Activated naive CD8-positive, alpha-beta T cell treated with anti-CD3 and anti-CD28 coated beads, Interleukin-2, amount 10 ng/mL, durations not matched to agents 7 days and 5 days (primary cell): ENCODE data around the gene RRAGA. TPM values are rescaled to one million over a fixed set of nuclear protein-coding genes. Genes with fewer than 3 reads are reported as not detected.
"Not testable (repeated sequence)": the region's sequence is repeated elsewhere in the genome, so short reads cannot be mapped to it uniquely, and the experiment has no call there.

Source experiments
- ATAC-seq: fragments of 150-1000 bp; cut with Tn5 transposase; one replicate; pipeline ENCODE4 v1.10.0; 2021; ENCODE audit warnings: low read depth, moderate library complexity
- POLR2A ChIA-PET: fragments of 350-600 bp; sonication (Branson Sonifier 250); formaldehyde crosslinking; loops from one replicate; lab custom pipeline; 2021; ENCODE audit warnings: antibody characterized with exemption; lab: Charles Lee
- DNase-seq: peaks from one replicate; pipeline ENCODE4 v3.0.0; 2021
- H3K27ac Mint-ChIP-seq: one replicate; pipeline ENCODE4 v1.8.0; 2022; ENCODE audit warnings: mild to moderate bottlenecking, mixed read lengths
- H3K27me3 Mint-ChIP-seq: one replicate; pipeline ENCODE4 v1.8.0; 2022; ENCODE audit warnings: mild to moderate bottlenecking, moderate library complexity, mixed read lengths
- H3K36me3 Mint-ChIP-seq: one replicate; pipeline ENCODE4 v1.8.0; 2021; ENCODE audit warnings: mild to moderate bottlenecking, mixed read lengths
- H3K4me1 Mint-ChIP-seq: one replicate; pipeline ENCODE4 v1.8.0; 2021; ENCODE audit warnings: mixed read lengths
- H3K4me3 Mint-ChIP-seq: one replicate; pipeline ENCODE4 v1.8.0; 2022; ENCODE audit warnings: mild to moderate bottlenecking, moderate library complexity, mixed read lengths
- H3K9me3 Mint-ChIP-seq: one replicate; pipeline ENCODE4 v1.8.0; 2021; ENCODE audit warnings: mixed read lengths
- total RNA-seq, 2 experiments: library from RNA; stranded (reverse); gene quantifications; one replicate each; pipeline ENCODE4 v1.2.3, GENCODE V29; 2021

Gene RRAGA
- total RNA-seq, 2 experiments from 2014 or later = 49.4 to 51.8 TPM

DNA sequence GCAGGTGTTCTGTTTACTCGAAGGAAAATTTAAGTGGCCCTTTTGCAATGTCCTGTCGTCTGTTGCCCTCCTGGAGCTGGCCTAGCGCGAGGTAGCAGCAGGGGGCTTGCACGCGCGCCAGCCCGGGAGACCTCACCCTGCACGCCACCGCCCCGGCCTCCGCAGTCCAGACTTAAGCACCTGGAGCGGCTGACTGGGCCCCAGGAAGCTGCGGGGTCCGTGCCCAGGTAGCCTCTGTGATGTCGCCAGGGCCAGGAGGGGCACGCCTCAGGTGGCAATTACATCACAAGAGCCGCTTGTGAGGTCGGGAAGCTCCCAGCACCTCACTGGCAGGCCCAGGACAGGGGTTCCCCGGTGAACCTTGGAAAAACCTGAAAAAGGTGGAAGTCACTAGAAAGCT, 16.2 kb upstream of the RRAGA start, which contains the start of gene SAXO1:
Gene SAXO1, minus strand, starts transcription at position 195 of the 400 bp plus-strand sequence. CDS start 301 bp downstream, outside the sequence.
- Mint-ChIP-seq H3K27me3 (no peaks in the 10 kb centered on the region), H3K27ac (no peak within 1 kb of the TSS), H3K9me3 (no peaks in the 10 kb centered on the region), H3K4me1 (peaks cover 4% of the 10 kb centered on the region), H3K4me3 (no peak within 1 kb of the TSS), H3K36me3 (no peaks in the 10 kb centered on the region)
- ATAC-seq = no peak
- no peak for DNase-seq
- POLR2A ChIA-PET = no interaction called here

DNA sequence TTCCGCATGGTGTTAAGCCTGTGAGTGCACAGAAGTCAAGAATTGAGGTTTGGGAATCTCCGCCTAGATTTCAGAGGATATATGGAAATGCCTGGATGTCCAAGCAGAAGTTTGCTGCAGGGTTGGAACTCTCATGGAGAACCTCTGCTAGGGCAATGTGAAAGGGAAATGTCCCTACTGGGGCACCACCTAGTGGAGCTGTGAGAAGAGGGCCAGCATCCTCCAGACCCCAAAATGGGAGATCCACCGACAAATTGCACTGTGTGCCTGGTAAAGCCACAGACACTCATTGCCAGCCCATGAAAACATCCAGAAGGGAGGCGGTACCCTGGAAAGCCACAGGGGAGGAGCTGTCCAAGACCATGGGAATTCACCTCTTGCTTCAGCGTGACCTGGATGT, 12.6 kb upstream of the RRAGA start:
- POLR2A ChIA-PET = interaction anchor here (0.6 kb wide), 1 partner anchor 138 kb away, joined by 4 read pairs; no protein-coding TSS in a partner anchor
- H3K4me3 Mint-ChIP-seq = no peak overlapping the region
- peaks cover 3% of the 10 kb centered on the region for H3K36me3 Mint-ChIP-seq
- H3K27ac Mint-ChIP-seq = no peak overlapping the region
- DNase-seq = no peak
- H3K27me3 Mint-ChIP-seq = no peaks in the 10 kb centered on the region
- H3K9me3 Mint-ChIP-seq = no peaks in the 10 kb centered on the region
- no peak for ATAC-seq
- H3K4me1 Mint-ChIP-seq = no peaks in the 10 kb centered on the region

DNA sequence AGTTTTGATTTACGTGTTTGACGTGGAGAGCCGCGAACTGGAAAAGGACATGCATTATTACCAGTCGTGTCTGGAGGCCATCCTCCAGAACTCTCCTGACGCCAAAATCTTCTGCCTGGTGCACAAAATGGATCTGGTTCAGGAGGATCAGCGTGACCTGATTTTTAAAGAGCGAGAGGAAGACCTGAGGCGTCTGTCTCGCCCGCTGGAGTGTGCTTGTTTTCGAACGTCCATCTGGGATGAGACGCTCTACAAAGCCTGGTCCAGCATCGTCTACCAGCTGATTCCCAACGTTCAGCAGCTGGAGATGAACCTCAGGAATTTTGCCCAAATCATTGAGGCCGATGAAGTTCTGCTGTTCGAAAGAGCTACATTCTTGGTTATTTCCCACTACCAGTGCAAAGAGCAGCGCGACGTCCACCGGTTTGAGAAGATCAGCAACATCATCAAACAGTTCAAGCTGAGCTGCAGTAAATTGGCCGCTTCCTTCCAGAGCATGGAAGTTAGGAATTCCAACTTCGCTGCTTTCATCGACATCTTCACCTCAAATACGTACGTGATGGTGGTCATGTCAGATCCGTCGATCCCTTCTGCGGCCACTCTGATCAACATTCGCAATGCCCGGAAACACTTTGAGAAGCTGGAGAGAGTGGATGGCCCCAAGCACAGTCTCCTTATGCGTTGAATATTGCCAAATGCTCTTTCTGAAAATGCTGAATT, 850 bp downstream of the RRAGA start:
- H3K36me3 Mint-ChIP-seq = peaks cover 8% of the 10 kb centered on the region
- ATAC-seq (no peak), DNase-seq (no peak)
- no peaks in the 10 kb centered on the region for H3K9me3 Mint-ChIP-seq
- peak overlapping the region; percentile 82 for H3K4me3 Mint-ChIP-seq
- peaks cover 20% of the 10 kb centered on the region for H3K4me1 Mint-ChIP-seq
- H3K27me3 Mint-ChIP-seq = no peaks in the 10 kb centered on the region
- POLR2A ChIA-PET = interaction anchor here (0.6 to 1.8 kb wide), 7 partner anchors 12 to 414 kb away, joined by 3 to 12 read pairs (median 5); partner anchors contain the start of gene RPS6
- peak overlapping the region; percentile 99 for H3K27ac Mint-ChIP-seq

DNA sequence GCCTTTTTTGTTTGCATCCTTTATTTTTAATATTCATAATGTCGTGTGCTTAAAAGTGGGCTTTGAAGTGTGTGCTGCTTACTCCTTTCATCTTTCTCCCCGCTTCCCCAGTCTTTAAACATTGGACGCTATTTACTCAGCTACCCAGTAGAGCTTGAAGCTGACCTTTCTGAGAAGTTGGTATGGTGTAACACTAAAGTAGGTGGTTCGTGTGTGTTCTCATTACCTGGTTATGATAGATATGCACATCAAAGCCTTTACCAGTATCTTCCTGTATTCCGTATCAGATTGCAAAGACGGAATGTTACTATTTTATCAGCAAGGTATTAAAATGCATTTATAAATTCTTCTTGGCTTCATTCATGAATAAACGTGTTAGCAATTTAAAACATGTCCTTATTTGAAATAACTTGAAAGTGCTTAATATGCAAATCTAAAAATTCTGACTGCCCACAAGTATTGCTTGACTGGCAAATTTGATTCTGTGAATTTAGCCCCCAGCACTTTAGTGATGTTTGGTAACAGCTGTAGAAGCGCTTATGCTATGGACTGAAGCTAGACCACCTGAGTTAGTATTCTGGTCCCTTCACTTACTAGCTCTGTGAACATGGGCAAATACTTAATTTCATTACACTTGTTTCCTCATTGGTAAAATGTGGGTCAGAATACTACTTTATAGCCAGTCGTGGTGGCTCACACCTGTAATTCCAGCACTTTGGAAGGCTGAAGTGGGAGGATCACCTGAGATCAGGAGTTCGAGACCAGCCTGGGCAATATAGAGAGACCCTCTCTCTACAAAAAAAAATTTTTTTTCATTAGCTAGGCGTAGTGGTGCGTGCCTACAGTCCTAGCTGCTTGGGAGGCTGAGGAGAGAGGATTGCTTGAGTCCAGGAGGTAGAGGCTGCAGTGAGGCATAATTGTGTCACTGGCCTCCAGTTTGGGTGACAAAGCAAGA, 1.7 kb downstream of the RRAGA start:
- Mint-ChIP-seq H3K27ac (peak overlapping the region; percentile 99), H3K4me3 (peak overlapping the region; percentile 82), H3K36me3 (peaks cover 11% of the 10 kb centered on the region), H3K4me1 (peaks cover 20% of the 10 kb centered on the region), H3K9me3 (no peaks in the 10 kb centered on the region), H3K27me3 (no peaks in the 10 kb centered on the region)
- DNase-seq = no peak
- POLR2A ChIA-PET = interaction anchor here (0.6 to 1.2 kb wide), 6 partner anchors 28 to 413 kb away, joined by 3 to 5 read pairs (median 4); no protein-coding TSS in a partner anchor
- ATAC-seq = no peak

DNA sequence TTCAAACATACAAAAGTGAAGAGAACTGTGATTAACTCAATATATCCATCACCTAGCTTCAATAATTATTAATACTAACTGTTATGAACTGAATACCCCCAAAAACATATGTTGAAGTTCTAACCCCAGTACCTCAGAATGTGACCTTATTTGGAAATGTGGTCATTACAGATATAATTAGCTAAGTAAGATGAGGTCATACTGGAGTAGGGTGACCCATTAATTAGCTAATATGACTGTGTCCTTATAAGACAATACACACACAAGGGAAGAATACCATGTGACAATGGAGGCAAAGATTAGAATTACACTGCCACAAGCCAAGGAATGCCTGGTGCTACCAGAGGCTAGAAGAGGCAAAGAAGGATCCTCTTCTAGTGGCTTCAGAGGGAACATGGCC, 7.8 kb downstream of the RRAGA start:
- Mint-ChIP-seq H3K4me3 (no peak overlapping the region), H3K9me3 (no peaks in the 10 kb centered on the region), H3K27me3 (no peaks in the 10 kb centered on the region), H3K36me3 (peaks cover 41% of the 10 kb centered on the region), H3K27ac (no peak overlapping the region), H3K4me1 (peaks cover 1% of the 10 kb centered on the region)
- DNase-seq (no peak), ATAC-seq (no peak)
- POLR2A ChIA-PET = no interaction called here

DNA sequence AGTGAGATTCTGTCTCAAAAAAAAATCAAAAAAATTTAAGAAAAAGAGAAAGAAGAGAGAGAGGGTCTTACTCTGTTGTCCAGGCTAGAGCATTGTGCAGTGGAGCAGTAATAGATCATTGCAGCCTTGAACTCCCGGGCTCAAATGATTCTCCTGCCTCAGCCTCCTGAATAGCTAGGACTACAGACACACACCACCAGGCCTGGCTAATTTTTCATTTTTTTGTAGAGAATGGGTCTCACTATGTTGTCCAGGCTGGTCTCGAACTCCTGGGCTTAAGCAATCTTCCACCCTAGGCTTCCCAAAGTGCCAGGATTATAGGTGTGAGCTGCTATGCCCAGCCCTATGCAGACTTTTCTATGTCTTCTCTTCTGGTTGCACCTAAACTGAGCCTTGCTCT, 25.0 kb downstream of the RRAGA start:
- POLR2A ChIA-PET = no interaction called here
- H3K9me3 Mint-ChIP-seq = no peaks in the 10 kb centered on the region
- H3K27ac Mint-ChIP-seq = peak overlapping the region; percentile 29
- peaks cover 36% of the 10 kb centered on the region for H3K36me3 Mint-ChIP-seq
- peaks cover 3% of the 10 kb centered on the region for H3K4me1 Mint-ChIP-seq
- H3K27me3 Mint-ChIP-seq = no peaks in the 10 kb centered on the region
- DNase-seq (no peak), ATAC-seq (no peak)
- H3K4me3 Mint-ChIP-seq = no peak overlapping the region

DNA sequence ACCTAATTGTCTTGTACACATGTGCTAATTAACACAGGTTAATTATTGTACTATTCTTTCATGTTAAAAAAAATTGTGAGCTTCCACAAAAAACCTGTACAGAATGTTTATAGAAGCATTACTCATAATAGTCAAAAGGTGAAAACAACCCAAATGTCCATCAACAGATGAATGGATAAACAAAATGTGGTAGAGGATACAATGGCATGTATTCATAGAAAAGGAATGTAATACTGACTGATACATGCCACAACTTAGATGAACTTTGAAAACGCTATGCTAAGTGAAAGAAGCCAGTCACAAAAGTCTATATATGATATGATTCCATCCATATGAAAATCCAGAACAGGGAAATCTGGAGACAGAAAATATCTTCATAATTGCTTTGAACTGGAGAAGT, 25.6 kb downstream of the RRAGA start:
- H3K4me1 Mint-ChIP-seq = peaks cover 3% of the 10 kb centered on the region
- DNase-seq (no peak), ATAC-seq (no peak)
- no peak overlapping the region for H3K4me3 Mint-ChIP-seq
- H3K9me3 Mint-ChIP-seq = no peaks in the 10 kb centered on the region
- H3K27me3 Mint-ChIP-seq = no peaks in the 10 kb centered on the region
- H3K27ac Mint-ChIP-seq = no peak overlapping the region
- POLR2A ChIA-PET = no interaction called here
- H3K36me3 Mint-ChIP-seq = peaks cover 38% of the 10 kb centered on the region

DNA sequence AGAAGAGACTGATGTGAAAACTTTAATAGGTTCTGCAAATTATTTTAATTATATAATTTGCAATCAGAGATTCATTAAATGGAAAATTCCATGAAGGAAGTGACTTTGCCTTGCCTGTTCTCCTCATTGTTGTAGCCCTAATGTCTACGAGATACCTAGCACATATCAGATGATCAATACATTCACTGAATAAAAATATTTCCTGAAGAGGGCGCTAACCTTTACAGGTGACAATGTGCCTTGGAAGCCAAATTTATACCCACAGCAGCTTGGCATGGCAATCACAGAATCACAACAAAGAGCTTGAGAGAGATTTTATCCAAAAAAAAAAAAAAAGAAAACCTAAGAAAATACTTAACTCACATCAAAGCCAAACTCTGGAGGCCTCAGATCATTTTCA, 36.1 kb downstream of the RRAGA start:
- DNase-seq (no peak), ATAC-seq (peak; percentile 52)
- H3K9me3 Mint-ChIP-seq = no peaks in the 10 kb centered on the region
- no peaks in the 10 kb centered on the region for H3K27me3 Mint-ChIP-seq
- no peak overlapping the region for H3K27ac Mint-ChIP-seq
- peaks cover 3% of the 10 kb centered on the region for H3K4me1 Mint-ChIP-seq
- peaks cover 17% of the 10 kb centered on the region for H3K36me3 Mint-ChIP-seq
- POLR2A ChIA-PET = interaction anchor here (0.7 to 2.8 kb wide), 2 partner anchors 16 to 91 kb away, joined by 3 to 10 read pairs; partner anchors contain the start of gene HAUS6
- no peak overlapping the region for H3K4me3 Mint-ChIP-seq

DNA sequence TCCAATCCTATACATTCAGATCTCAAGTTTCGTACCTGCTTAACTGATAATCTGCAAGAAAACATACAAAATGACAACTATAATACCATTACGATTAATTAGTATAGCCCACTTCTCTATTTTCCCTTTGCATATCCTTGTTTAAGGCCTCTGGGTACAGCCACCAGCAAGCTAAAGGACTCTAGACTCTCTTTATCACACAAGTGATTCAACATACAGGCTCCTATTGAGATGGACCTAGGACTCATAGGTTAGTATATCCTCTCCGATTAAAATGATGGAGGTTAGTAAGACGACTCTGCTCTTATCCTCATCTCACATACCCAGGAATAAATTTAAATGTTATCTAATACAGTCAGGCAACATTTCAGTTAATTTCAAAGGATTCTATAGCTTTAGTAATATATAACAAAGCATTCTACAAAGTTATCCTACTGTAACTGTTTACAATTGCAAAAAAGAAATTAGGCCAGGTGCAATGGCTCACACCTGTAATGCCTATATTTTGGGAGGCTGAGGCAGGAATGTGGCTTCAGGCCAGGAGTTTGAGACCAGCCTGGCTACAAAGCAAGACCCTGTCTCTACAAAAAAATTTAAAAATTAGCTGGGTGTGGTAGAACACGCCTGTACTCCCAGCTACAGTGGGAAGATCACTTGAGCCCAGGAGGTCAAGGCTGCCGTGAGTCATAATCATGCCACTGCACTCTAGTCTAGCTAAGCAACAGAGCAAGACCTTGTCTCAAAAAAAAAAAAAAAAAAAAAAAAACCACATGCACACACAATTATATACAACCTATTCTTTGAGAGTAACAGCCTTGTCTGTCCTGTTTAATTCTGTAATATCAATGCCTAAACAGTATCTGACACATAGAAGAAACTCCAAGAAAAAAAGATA, 38.1 kb downstream of the RRAGA start:
- no peak overlapping the region for H3K4me3 Mint-ChIP-seq
- H3K9me3 Mint-ChIP-seq = no peaks in the 10 kb centered on the region
- peaks cover 15% of the 10 kb centered on the region for H3K36me3 Mint-ChIP-seq
- no peak for DNase-seq
- H3K4me1 Mint-ChIP-seq = no peaks in the 10 kb centered on the region
- POLR2A ChIA-PET = interaction anchor here (0.6 to 2.8 kb wide), 3 partner anchors 9 to 20 kb away, joined by 3 to 10 read pairs (median 8); partner anchors contain the start of gene HAUS6
- no peaks in the 10 kb centered on the region for H3K27me3 Mint-ChIP-seq
- ATAC-seq = no peak
- H3K27ac Mint-ChIP-seq = no peak overlapping the region

DNA sequence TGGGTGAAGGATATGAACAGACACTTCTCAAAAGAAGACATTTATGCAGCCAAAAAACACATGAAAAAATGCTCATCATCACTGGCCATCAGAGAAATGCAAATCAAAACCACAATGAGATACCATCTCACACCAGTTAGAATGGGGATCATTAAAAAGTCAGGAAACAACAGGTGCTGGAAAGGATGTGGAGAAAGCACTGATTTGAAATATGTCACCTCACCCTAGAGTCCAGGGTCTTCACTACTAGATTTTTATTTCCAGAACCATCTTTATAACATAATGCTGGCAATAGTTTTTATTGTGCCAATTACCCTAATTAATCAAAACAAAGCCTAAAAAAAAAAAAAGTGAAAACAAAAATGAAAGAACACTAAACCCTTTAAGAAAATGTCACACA, 48.2 kb downstream of the RRAGA start:
- not testable (repeated sequence) for H3K27me3 Mint-ChIP-seq, DNase-seq, H3K9me3 Mint-ChIP-seq, H3K27ac Mint-ChIP-seq, ATAC-seq
- POLR2A ChIA-PET = interaction anchor here (0.5 to 1.1 kb wide), 3 partner anchors 16 to 283 kb away, joined by 3 to 5 read pairs (median 4); partner anchors contain the start of gene RPS6
- H3K36me3 Mint-ChIP-seq = peaks cover 24% of the 10 kb centered on the region
- peak overlapping the region; percentile 27 for H3K4me3 Mint-ChIP-seq
- H3K4me1 Mint-ChIP-seq = peaks cover 28% of the 10 kb centered on the region
